ENCODE measurements around the gene LRRC43. TPM values are rescaled to one million over a fixed set of nuclear protein-coding genes. Genes with fewer than 3 reads are reported as not detected.
"Not testable (repeated sequence)": the region's sequence is repeated elsewhere in the genome, so short reads cannot be mapped to it uniquely, and the experiment has no call there.

LRRC43 gene
- polyA plus RNA-seq, 2 of the 4 experiments (the other 2 are of a cell fraction): 0.09 to 0.14 TPM

DNA sequence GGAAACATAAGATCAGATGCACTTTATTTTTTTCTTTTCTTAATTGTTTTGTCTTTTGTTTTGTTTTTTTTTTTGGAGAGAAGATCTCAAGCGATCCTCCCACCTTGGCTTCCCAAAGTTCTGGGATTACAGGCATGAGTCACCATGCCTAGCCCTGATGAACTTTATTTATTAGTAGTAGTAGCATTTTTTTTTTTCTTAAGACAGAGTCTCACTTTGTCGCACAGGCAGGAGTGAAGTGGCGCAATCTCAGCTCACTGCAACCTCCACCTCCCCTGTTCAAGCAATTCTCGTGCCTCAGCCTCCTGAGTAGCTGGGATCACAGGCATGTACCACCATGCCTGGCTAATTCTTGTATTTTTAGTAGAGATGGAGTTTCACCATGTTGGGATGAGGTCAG is 6.5 kb upstream of the LRRC43 start:
- POLR2A ChIA-PET: interaction anchor here (0.8 kb wide), 1 partner anchor 50 kb away, joined by 3 read pairs; no protein-coding TSS in a partner anchor
- DNase-seq (ENCODE audit: low read depth in 1 of 2, low spot score in 1 of 2); H3K4me1 ChIP-seq; H3K4me3 ChIP-seq; FAIRE-seq; ATAC-seq; H3K9me3 ChIP-seq; H3K27ac ChIP-seq; H3K4me2 ChIP-seq: not testable (repeated sequence)
- WGBS (ENCODE audit: missing lambda C conversion rate): 70% methylated on average over 4 of the region's 4 CpGs
- CTCF ChIA-PET: interaction anchor here (1.9 to 3.0 kb wide), 2 partner anchors 14 to 53 kb away, joined by 5 to 8 read pairs; no protein-coding TSS in a partner anchor
- 0 out of 4 replicates have a peak, but pooled peaks of 1 of the 2 experiments have one; percentile 13 for TF ChIP-seq CEBPB (IDR thresholded peaks at IDR 0.05)

DNA sequence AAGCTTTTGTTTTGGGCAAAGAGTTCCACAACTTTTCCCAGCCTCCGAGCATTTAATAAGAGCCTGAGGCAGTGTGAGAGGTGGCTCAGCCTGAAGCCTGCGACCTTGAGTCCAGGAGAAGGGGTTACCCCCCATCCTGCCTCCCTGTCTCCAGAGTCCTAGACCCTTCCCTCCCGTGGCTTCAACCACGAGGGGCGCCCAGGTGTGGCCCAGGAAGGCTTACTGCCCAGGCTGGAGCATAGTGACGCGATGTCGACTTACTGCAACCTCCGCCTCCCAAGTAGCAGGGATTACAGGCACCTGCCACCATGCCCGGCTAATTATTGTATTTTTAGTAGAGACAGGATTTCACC is 641 bp downstream of the LRRC43 start:
- no peak overlapping the region for H3K27ac ChIP-seq
- FAIRE-seq (no peak), ATAC-seq (peak in 1 of 2 experiments; percentile 8; a peak in 1 of 6 replicates), DNase-seq (ENCODE audit: low read depth in 1 of 2, low spot score in 1 of 2) (no peak)
- no peaks in the 10 kb centered on the region for H3K9me3 ChIP-seq
- ChIA-PET POLR2A (interaction anchor here (1.4 kb wide), 1 partner anchor 43 kb away, joined by 3 read pairs; the partner anchor contains the start of gene DIABLO), CTCF (interaction anchor here (0.9 to 1.8 kb wide), 3 partner anchors 53 to 129 kb away, joined by 3 to 4 read pairs (median 4); no protein-coding TSS in a partner anchor)
- no peak overlapping the region for H3K4me3 ChIP-seq
- WGBS (ENCODE audit: missing lambda C conversion rate): 89% methylated on average over 10 of the region's 10 CpGs
- H3K4me1 ChIP-seq: no peaks in the 10 kb centered on the region
- H3K4me2 ChIP-seq: peak overlapping the region; percentile 85; the same call in 1 of the 3 replicates
- no peak for TF ChIP-seq HDAC2 (IDR thresholded peaks at IDR 0.05)
- TF ChIP-seq EP300 (IDR thresholded peaks at IDR 0.05): no peak
- TF ChIP-seq RAD21 (conservative IDR thresholded peaks at IDR 0.05 in 1 of 2, IDR thresholded peaks at IDR 0.05 in 1 of 2): no peak

- no peak overlapping the region for H3K4me3 ChIP-seq
- ATAC-seq (no peak), DNase-seq (ENCODE audit: low read depth in 1 of 2, low spot score in 1 of 2) (no peak), FAIRE-seq (no peak)
- no peaks in the 10 kb centered on the region for H3K9me3 ChIP-seq
- H3K4me1 ChIP-seq: no peaks in the 10 kb centered on the region
- TF ChIP-seq CTCF (IDR thresholded peaks at IDR 0.05): no peak
- no peak overlapping the region for H3K27ac ChIP-seq
- H3K4me2 ChIP-seq: no peak overlapping the region
- CTCF ChIA-PET: interaction anchor here (0.7 kb wide), 1 partner anchor 201 kb away, joined by 3 read pairs; no protein-coding TSS in a partner anchor
- WGBS (ENCODE audit: missing lambda C conversion rate): 90% methylated on average over 18 of the region's 18 CpGs
- POLR2A ChIA-PET: interaction anchor here (1.4 kb wide), 1 partner anchor 42 kb away, joined by 3 read pairs; the partner anchor contains the start of gene DIABLO
These were observed 1.6 kb downstream of the LRRC43 start for GRCh38 chr12:122184517-122184916.

- 70% methylated on average over 7 of the region's 7 CpGs for WGBS (ENCODE audit: missing lambda C conversion rate)
- FAIRE-seq (no peak), ATAC-seq (no peak), DNase-seq (ENCODE audit: low read depth in 1 of 2, low spot score in 1 of 2) (no peak)
- Histone ChIP-seq H3K9me3 (no peaks in the 10 kb centered on the region), H3K4me1 (no peaks in the 10 kb centered on the region), H3K4me2 (no peak overlapping the region), H3K27ac (no peak overlapping the region), H3K4me3 (no peak overlapping the region)
- ChIA-PET POLR2A (no interaction called here), CTCF (no interaction called here)
- TF ChIP-seq RFX5 (IDR thresholded peaks at IDR 0.05): no peak
- TF ChIP-seq, protein P1, sequence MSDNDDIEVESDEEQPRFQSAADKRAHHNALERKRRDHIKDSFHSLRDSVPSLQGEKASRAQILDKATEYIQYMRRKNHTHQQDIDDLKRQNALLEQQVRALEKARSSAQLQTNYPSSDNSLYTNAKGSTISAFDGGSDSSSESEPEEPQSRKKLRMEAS (IDR thresholded peaks at IDR 0.05): no peak
- no peak for TF ChIP-seq KDM1A (IDR thresholded peaks at IDR 0.05; ENCODE audit: low read depth)
- TF ChIP-seq POLR2AphosphoS2 (conservative IDR thresholded peaks at IDR 0.05; ENCODE audit: low read length): no peak
- TF ChIP-seq NR3C1 (IDR thresholded peaks at IDR 0.05): no peak
These were observed 2.2 kb downstream of the LRRC43 start for GRCh38 chr12:122185079-122185478.

- DNase-seq (ENCODE audit: low read depth in 1 of 2, low spot score in 1 of 2): no peak
- ChIA-PET CTCF (interaction anchor here (1.9 to 10.5 kb wide), 2 partner anchors 57 to 62 kb away, joined by 3 to 117 read pairs; no protein-coding TSS in a partner anchor), POLR2A (no interaction called here)
- FAIRE-seq: no peak
- Histone ChIP-seq H3K4me2 (no peak overlapping the region), H3K27ac (no peak overlapping the region), H3K4me3 (no peak overlapping the region), H3K9me3 (no peaks in the 10 kb centered on the region), H3K4me1 (no peaks in the 10 kb centered on the region)
- WGBS (ENCODE audit: missing lambda C conversion rate): 72% methylated on average over 10 of the region's 10 CpGs
- ATAC-seq: 0 out of 6 replicates have a peak, but pooled peaks of 1 of the 2 experiments have one; percentile 9
- TF ChIP-seq ESRRA (IDR thresholded peaks at IDR 0.05; ENCODE audit: borderline replicate concordance, low read length) (no peak), POLR2AphosphoS2 (conservative IDR thresholded peaks at IDR 0.05; ENCODE audit: low read length) (no peak), ZNF302 (CRISPR knock-in tag; IDR thresholded peaks at IDR 0.05) (no peak)
These were observed 2.7 kb downstream of the LRRC43 start for GRCh38 chr12:122185494-122186082.
